ENCODE measurements around the gene SRCIN1. TPM values are rescaled to one million over a fixed set of nuclear protein-coding genes. Genes with fewer than 3 reads are reported as not detected.

SRCIN1 gene
- total RNA-seq, 1 experiment from 2014 or later, result 6.9 TPM

DNA sequence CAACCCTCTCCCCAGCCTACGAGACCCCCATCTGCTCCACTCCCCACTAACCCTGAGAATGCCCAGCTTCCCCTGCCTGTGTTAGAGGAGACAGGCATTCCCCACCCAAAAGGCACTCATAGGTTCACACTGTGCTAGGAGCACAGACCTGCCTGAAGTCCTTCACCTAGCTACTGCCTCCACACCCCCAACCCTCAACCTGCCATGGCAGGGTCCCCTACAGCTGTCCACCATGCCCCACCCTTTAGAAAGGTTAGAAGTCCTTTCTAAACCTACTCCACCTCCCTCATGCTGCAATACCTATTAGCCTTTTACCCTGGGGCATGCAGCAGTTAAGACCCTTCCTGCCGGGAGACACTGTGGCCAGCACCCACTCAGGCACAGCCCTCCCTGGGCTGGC is 9.1 kb downstream of the SRCIN1 start:
- Mint-ChIP-seq H3K9me3 (no peaks in the 10 kb centered on the region), H3K36me3 (ENCODE audit: insufficient read depth in 1 of 3, low read depth in 3 of 3) (no peaks in the 10 kb centered on the region; a peak in 1 of 7 replicates), H3K27me3 (ENCODE audit: low read depth) (peaks cover 35% of the 10 kb centered on the region), H3K4me3 (no peak overlapping the region), H3K4me1 (peaks cover 73 to 88% of the 10 kb centered on the region in 2 experiments), H3K27ac (no peak overlapping the region; a peak in 1 of 7 replicates)
- Histone ChIP-seq H3K14ac (ENCODE audit: insufficient read depth, low read length) (no peak overlapping the region; the same call in 1 of the 2 replicates), H3K27me3 (ENCODE audit: insufficient read depth, low read length) (no peaks in the 10 kb centered on the region), H2BK12ac (ENCODE audit: insufficient read length, low read depth, low read length) (no peak overlapping the region), H2BK120ac (ENCODE audit: low read depth, low read length, poor library complexity, severe bottlenecking) (no peak overlapping the region), H3K79me2 (ENCODE audit: insufficient read depth, low read length) (no peaks in the 10 kb centered on the region), H3K56ac (ENCODE audit: insufficient read length, low read depth, low read length) (no peak overlapping the region), H2BK5ac (ENCODE audit: insufficient read length, low read length) (no peak overlapping the region), H3K4me2 (ENCODE audit: insufficient read depth, insufficient read length, low read length) (no peak overlapping the region), H4K5ac (ENCODE audit: insufficient read length, low read depth, low read length) (no peak overlapping the region), H3K23ac (ENCODE audit: insufficient read length, low read depth, low read length) (no peak overlapping the region), H3K18ac (ENCODE audit: insufficient read length, low read depth, low read length) (no peak overlapping the region), H2BK20ac (ENCODE audit: low read depth, low read length, poor library complexity, severe bottlenecking) (no peak overlapping the region), H3K9ac (ENCODE audit: extremely low read depth, insufficient read length, low read length) (no peak overlapping the region), H4K20me1 (ENCODE audit: control insufficient read depth, insufficient read depth, insufficient read length) (peaks cover 2% of the 10 kb centered on the region), H3T11ph (ENCODE audit: low read length) (no peak overlapping the region), H4K8ac (replicated peaks; ENCODE audit: insufficient read length, low read depth, low read length) (no peak overlapping the region), H2AFZ (ENCODE audit: low read length) (no peak overlapping the region), H3K27ac (ENCODE audit: insufficient read length, low read depth, low read length) (no peak overlapping the region), H4K91ac (ENCODE audit: insufficient read length, low read depth, low read length) (no peak overlapping the region), H3K9me3 (ENCODE audit: control insufficient read depth, low read depth, low read length) (no peaks in the 10 kb centered on the region), H2AK5ac (ENCODE audit: insufficient read length, low read length) (no peak overlapping the region), H3K4ac (ENCODE audit: low read depth, low read length) (no peak overlapping the region), H3K4me1 (ENCODE audit: insufficient read depth, low read length) (peaks cover 16% of the 10 kb centered on the region; the same call in 1 of the 2 replicates), H3K23me2 (ENCODE audit: insufficient read length, low read depth, low read length, poor library complexity, severe bottlenecking) (peaks cover 2% of the 10 kb centered on the region), H3K79me1 (ENCODE audit: insufficient read depth, low read depth, low read length, poor library complexity, severe bottlenecking) (no peaks in the 10 kb centered on the region), H2BK15ac (ENCODE audit: low read depth, low read length) (no peak overlapping the region)
- no peak for DNase-seq
- TF ChIP-seq CTCF (conservative IDR thresholded peaks at IDR 0.05), result no peak
- no CpG with 5 or more reads among the region's 2 CpGs for WGBS (ENCODE audit: extremely low coverage, insufficient read length, low lambda C conversion rate)

All from H9 (cell line).